PFSK-1 (cell line): ENCODE results near the gene NACC1.

ENCODE experiments used
- FOXP2 ChIP-seq: optimal IDR thresholded peaks from 2 replicates; pipeline ENCODE3; 2011; ENCODE audit warnings: borderline replicate concordance, control low read depth, inconsistent platforms; ENCODE audit not compliant: insufficient read depth; ENCODE audit errors: extremely low read length, extremely low read depth
- POLR2AphosphoS5 ChIP-seq: IDR thresholded peaks from 2 replicates; pipeline ENCODE4 v1.6.1; 2012; ENCODE audit warnings: low read depth, mild to moderate bottlenecking, control low read depth, low read length, moderate library complexity
- REST ChIP-seq, 2 experiments: IDR thresholded peaks; 2 replicates each; pipeline versions ENCODE4 v1.6.1 to v1.8.0; 2011 to 2012; ENCODE audit warnings: low read depth in 2 of 2, low read length in 2 of 2, control low read depth in 1 of 2, inconsistent platforms in 1 of 2, mild to moderate bottlenecking in 1 of 2, moderate library complexity in 1 of 2; ENCODE audit not compliant: insufficient read depth in 1 of 2
- SIN3A ChIP-seq: IDR thresholded peaks from 2 replicates; pipeline ENCODE4 v1.6.1; 2012; ENCODE audit warnings: mild to moderate bottlenecking, low read length, moderate library complexity, borderline replicate concordance; ENCODE audit not compliant: insufficient read depth
- TAF1 ChIP-seq: IDR thresholded peaks from 2 replicates; pipeline ENCODE4 v1.6.1; 2012; ENCODE audit warnings: low read length, control low read depth, borderline replicate concordance; ENCODE audit not compliant: insufficient read depth

The NACC1 gene

DNA sequence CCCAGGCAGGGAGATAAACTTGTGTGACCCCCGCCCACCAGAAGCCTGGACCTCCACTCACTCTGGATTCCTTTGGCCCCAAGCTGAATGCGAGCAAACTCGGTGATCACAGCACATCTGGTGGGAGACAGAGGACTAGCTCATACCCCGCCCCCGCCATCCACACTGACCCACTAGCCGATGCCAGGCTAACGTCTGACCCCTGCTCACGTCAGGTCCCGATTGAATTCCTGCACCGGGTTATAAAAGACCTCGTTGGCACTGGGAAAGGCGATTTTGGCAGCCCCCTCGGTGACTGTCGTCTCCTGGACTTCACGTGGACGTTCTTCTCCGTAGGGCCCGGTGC is 2.2 kb upstream of the NACC1 start:
- TF ChIP-seq TAF1 = no peak
- TF ChIP-seq POLR2AphosphoS5 = no peak
- no peak for TF ChIP-seq SIN3A
- TF ChIP-seq FOXP2 = no peak
- no peak for TF ChIP-seq REST (IDR thresholded peaks at IDR 0.05; ENCODE audit: insufficient read depth in 1 of 2, low read depth in 2 of 2, low read length in 2 of 2)

GRCh38 chr19:13116282-13117175 is 1.5 kb upstream of the NACC1 start, which contains the start of gene TRMT1:
TSS of gene TRMT1 (minus strand) at chr19:13116740. CDS start at chr19:13116399, 341 bp downstream.
- TF ChIP-seq REST (IDR thresholded peaks at IDR 0.05; ENCODE audit: insufficient read depth in 1 of 2, low read depth in 2 of 2, low read length in 2 of 2) (0 out of 4 replicates have a peak, but pooled peaks of 1 of the 2 experiments have one; percentile 23), FOXP2 (peak; percentile 9), SIN3A (peak; percentile 96; the same call in 1 of the 2 replicates), TAF1 (peak; percentile 69; the same call in 1 of the 2 replicates), POLR2AphosphoS5 (peak; percentile 46; the same call in 1 of the 2 replicates)

GRCh38 chr19:13117176-13117771 is 790 bp upstream of the NACC1 start:
- TF ChIP-seq TAF1 (no peak), POLR2AphosphoS5 (no peak), REST (IDR thresholded peaks at IDR 0.05; ENCODE audit: insufficient read depth in 1 of 2, low read depth in 2 of 2, low read length in 2 of 2) (no peak), SIN3A (no peak), FOXP2 (no peak)

- no peak for TF ChIP-seq FOXP2
- no peak for TF ChIP-seq POLR2AphosphoS5
- no peak for TF ChIP-seq REST (IDR thresholded peaks at IDR 0.05; ENCODE audit: insufficient read depth in 1 of 2, low read depth in 2 of 2, low read length in 2 of 2)
- TF ChIP-seq SIN3A = no peak; the same call in 1 of the 2 replicates
- no peak for TF ChIP-seq TAF1
Observed at GRCh38 chr19:13118424-13119193, 545 bp downstream of the NACC1 start.
